CD4-positive, alpha-beta T cell treated with Interleukin-15 for 4 hours (primary cell): ENCODE results near the gene EFNA1.

ENCODE experiments used
- DNase-seq: peaks from one replicate; pipeline ENCODE4 v3.0.0-alpha.2; 2020; ENCODE audit warnings: low spot score

EFNA1 gene

DNA sequence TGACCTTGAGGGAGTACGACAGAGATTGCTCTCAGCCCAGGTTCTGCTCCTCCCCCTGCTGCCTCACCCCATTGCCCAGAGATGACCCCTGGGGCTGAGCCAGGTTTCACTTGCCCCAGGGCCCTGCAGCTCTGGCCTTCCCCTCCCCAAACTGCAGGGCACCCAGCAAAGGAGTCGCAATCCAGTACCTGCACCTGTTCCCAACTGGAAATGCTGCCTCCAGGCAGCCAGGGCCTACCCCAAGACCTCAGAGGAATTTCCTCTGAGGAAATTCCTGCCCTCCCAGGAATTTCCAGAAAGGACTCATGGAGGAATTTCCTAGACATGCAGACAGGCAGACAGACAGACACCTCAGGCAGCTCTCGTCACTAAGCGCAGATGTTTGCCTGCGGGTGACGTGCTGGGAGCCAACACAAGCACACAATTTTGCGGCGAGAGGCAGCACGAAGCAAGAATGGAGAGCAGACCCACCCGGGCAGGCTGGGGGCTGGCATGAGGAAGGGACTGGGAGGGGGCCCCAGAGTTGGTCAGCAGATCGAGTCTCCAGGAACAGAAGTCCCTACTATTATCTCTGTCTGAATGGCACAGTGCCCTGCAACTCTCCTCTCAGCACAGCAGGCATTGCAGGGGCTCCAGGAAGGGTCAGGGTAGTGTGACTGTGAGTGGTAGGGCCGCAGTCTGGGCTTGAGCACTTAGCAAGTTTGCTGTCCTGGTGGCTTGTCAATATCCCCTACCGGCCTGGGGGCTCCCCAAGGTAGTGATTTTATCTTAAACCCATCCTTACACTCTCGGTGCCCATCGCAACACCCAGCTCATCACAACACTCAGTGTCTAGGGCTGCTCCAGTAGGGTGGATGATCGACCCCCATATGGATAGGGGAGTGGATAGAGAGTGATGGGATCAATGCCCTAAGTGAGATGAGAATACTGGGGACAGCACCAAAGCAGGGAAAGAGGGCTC, 2.9 kb upstream of the EFNA1 start:
- DNase-seq, result no peak

DNA sequence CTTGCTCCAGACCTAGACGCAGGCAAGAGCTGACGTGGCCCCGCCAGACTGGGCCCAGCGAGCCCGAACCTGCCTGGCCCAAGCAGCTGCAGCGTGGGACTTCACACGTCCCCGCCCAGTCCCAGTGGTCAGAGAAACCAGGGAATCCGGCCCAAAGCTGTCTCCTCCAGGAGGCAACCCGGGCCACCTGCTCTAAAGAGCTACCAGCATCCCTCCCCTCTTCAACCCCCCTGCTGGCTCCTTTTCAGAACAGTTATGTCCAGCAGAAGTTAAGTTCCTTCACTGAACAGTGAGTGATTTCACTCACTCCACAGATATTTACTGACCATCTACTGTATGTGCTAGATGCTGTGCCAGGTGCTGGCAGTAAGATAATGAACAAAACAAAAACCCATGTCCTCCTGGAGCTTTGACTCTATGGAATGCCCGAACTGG, 2.1 kb upstream of the EFNA1 start:
- no peak for DNase-seq

DNA sequence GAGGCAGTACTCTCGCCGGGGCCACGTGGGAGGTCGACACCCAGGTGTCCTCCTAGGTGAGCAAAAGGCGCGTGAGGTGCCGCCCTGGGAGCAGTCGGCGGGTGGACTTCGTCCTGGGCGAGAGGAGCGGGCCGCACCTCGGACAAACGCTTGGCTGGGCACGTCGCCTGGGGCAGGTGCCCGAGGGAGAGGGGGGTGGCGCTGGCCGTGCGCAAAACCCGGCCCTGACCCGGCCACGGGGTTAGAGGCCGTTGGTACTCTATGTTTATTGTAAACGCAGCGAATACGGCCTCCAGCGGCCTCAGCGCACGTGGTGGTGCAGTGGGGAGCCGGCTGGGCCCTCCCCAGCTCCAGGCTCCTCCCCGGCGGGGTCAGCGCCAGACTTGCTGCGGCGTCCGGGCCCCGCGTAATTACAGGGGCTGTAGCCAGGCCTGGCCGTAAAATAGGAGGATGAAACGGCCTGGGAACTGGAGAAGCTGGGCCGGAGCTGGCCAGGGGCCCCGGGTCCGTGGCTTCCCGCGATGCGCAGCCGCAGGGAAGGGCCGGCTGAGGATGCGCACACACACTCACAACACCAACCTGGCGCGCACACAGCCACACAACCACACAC, 1.6 kb upstream of the EFNA1 start:
- DNase-seq, result no peak

DNA sequence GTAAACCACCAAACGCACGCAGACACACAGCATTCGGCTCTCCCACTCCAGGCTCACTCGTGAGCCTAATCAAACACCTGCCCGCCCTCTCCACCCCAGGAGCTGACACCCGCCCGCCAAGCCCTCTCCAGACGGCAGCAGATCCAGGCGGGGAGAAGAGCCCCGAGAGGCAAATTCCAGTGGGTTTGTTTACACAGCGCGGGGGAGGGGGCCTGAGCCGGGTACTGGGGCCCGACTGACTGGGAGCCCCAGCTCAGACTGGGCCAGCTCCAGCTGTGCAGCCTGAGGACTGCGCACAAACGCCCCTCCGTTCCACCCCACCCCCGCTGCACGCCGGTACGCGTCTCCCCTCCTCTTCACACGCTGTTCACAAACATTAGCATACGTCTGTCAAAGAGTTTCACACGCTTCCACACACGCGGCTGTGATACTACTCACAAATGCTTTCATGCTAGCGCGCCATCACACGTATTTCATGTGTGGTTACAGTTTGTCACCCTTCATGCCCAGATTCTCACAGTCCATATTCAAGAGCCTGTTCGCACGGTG, 1.0 kb upstream of the EFNA1 start:
- peak; percentile 30 for DNase-seq

DNA sequence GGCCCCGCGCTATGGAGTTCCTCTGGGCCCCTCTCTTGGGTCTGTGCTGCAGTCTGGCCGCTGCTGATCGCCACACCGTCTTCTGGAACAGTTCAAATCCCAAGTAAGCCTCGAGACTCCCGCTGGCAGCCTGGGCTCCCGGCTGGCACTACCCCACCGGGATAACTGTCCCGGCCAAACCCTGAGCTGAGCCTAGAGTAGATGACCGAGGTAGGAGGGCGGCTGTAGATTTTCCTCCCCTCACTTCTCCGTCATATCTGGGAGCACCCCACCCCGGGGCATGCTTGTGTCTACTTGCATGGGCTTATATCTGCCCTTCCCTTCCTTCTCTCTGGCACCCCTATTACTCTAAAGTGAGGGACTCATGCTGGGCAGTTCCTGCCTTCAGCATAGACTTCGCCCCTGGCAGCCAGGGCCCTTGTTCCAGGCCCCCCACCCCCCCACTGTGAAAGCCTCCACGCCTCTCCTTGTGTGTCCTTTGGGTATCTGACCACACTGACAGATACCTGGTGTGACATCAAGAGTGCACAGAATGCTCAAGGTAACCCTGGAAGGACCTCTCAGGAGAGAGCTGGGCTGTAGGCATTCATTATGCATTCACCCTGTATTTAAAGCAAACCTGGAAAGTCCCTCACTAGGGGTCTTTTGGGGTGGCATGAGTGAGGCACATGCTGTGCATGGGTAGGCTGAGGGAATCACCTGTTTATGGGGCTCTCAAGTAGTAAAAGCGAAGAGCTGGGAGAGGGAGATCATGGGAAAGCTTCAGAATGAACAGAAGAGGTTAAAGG, 485 bp downstream of the EFNA1 start:
- no peak for DNase-seq

DNA sequence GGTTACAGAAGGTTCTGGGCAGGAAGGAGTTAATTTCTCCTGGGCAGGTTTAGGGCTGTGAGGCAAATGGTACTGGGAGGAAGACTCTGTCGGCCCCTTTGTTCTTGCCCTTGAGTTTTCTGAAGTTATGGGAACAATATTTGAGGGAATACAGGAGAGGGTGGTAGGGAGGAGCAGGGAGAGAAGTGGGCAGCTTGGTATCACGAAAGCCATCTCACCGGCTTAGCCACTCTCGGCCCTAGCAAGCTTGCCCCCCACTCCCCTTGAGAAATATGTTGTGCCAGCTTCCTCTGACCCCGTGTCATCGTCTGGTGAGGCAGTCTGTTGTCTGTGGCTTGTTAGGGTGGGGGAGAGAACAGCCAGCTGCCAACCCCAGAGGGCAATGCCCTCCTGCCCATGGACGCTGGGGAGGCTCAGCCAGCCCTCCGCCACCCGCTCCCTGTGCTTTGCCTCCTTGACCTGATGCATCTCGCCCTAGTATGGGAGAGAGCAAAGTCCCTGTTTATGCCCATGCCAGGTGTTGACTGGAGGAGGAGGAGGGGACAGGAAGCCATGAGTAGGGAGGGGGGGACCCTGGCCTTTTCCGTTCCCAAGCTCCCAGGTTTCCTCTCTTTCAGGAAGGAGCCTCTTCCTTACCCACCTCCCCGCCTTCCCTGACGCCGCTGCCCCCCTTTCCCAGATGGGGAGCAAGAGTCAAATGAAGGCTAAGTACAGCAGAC, 1.2 kb downstream of the EFNA1 start:
- no peak for DNase-seq

DNA sequence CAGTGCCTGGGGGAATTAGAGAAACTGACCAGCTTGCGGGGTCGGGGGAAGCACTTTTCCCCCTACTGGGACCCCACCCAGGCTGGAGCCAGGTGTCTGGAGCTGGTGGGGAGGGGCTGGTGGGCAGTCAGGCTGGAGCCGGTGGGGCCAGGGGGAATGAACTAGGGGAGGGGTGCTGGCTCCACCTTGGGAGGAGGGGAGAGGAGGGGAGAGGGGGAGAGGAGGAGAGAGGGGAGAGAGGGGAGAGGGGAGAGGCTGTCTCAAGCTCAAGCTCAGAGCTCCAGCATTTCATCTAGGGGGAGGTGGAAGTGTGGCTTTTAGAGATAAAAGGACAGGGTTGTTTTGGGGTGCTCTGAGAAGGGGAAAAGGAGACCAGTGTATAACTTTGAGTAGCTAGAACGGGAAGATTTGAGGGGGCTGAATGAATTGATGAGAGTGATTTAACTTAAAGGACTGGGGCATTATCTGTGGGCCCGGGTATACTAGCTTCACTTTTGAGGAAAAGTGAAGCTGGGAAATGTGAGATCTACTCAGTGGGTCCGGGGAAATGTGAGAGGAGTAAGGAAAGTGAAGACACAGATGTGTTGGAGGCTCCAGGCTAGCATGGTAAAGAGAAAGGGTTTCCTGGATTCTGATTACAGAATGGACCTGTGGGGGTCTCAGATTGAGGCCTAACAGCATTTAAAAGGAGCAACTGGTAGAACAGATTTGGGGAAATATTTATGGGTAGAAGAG, 2.8 kb downstream of the EFNA1 start:
- DNase-seq, result no peak

DNA sequence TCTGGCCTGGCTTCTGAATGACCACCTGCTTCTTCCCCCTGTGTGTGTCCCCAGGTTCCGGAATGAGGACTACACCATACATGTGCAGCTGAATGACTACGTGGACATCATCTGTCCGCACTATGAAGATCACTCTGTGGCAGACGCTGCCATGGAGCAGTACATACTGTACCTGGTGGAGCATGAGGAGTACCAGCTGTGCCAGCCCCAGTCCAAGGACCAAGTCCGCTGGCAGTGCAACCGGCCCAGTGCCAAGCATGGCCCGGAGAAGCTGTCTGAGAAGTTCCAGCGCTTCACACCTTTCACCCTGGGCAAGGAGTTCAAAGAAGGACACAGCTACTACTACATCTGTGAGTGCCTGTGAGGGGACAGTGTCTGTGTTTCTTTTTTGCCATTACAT, 3.6 kb downstream of the EFNA1 start:
- no peak for DNase-seq

DNA sequence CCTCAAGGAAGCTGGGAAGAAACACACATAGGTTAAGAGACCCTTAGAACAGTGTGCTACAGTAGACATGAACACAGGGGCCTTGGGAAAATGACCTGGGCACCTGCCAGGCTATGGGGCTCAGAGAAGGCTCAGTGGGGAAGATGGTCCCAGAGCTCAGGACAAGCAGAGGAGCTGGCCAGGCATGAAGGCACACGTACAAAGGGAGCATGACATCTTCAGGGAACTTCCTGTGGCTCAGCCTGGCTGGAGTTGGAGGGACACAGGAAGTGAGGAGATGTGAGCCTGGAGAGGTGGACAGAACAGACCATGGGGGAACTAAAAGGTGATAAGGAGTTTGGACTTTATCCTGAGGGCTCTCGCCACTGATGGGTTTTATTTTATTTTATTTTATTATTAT, 4.2 kb downstream of the EFNA1 start:
- DNase-seq, result no peak

DNA sequence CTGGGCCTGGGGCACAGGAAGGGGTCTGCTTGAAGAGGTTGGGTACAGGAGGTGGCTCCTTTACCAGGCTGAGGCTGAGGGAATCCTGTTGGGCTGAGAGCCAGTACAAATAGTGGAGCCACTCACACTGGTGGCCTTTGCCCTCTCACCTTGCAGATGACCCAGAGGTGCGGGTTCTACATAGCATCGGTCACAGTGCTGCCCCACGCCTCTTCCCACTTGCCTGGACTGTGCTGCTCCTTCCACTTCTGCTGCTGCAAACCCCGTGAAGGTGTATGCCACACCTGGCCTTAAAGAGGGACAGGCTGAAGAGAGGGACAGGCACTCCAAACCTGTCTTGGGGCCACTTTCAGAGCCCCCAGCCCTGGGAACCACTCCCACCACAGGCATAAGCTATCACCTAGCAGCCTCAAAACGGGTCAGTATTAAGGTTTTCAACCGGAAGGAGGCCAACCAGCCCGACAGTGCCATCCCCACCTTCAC, 6.2 kb downstream of the EFNA1 start:
- no peak for DNase-seq

DNA sequence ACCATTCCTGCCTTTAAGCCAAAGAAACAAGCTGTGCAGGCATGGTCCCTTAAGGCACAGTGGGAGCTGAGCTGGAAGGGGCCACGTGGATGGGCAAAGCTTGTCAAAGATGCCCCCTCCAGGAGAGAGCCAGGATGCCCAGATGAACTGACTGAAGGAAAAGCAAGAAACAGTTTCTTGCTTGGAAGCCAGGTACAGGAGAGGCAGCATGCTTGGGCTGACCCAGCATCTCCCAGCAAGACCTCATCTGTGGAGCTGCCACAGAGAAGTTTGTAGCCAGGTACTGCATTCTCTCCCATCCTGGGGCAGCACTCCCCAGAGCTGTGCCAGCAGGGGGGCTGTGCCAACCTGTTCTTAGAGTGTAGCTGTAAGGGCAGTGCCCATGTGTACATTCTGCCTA, 6.6 kb downstream of the EFNA1 start:
- no peak for DNase-seq

DNA sequence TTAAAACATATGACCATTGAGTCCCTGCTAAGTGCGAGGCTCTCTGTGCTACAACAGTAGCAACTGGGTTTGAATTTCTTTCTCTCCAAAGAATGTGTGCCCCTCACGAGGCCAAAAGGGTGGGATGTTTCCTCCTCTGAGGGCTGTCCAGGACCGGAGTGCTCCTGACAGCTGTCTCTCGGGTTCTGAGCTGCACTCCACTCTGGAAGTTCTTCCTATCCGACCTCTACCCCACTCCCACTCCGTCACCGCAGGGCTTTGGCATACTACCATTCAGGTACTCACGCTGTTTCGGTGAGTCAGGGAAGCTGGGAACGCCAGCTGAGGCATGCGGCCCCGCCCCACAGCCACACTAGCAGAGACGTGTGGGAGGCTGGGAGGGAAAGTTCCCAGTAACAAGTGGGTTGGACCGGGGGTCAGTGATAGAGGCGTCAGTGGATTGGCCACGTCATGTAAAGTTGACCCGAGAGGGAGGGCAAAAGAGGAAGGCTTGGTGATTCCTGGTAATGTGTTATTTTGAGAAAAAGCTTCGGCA, 7.3 kb downstream of the EFNA1 start:
- DNase-seq, result peak; percentile 50

DNA sequence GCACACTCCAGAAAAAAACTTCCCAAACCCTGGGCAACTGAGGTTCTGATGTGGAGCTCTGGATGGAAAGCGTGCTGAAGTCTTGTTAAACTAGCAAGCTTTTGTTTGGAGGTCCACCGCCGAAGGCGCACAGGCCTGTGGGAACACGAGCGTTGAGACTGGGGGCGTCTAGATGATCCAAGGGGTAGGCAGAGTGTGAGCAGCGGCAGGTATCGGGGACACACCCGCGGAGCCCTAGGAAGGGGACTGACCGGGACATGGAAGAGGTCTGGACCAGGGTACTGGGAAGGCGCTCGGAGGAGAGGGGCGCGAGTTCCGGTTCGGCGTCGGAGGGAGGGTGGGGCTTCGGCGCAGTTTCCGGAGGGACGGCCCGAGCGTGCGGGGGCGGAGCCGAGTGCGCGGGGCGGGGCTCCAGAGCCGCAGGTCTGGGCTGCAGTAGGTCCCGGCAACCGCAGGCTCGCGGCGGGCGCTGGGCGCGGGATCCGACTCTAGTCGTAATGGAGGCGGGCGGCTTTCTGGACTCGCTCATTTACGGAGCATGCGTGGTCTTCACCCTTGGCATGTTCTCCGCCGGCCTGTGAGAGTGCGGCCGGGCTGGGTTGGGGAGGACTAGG, 7.8 kb downstream of the EFNA1 start, which contains the start of gene SLC50A1:
Gene SLC50A1 (plus strand): TSS at position 438 of the 614 bp plus-strand sequence. CDS start 60 bp downstream, at position 498.
- DNase-seq, result peak; percentile 88

DNA sequence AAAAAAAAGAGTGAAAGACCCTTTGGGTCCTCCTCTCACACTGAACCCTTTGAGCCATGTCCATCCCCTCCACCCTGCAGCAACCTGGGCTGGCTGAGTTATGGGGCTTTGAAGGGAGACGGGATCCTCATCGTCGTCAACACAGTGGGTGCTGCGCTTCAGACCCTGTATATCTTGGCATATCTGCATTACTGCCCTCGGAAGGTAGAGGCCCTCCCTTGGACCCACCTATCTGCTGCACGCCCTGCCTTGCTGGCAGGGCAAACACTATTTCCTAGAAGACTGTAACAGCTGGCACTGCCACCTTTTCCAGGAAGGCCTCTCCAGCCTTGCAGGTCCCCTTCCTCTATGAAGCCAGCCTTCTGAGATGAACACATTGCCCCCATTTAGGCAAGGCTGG, 9.1 kb downstream of the EFNA1 start:
- peak; percentile 61 for DNase-seq

DNA sequence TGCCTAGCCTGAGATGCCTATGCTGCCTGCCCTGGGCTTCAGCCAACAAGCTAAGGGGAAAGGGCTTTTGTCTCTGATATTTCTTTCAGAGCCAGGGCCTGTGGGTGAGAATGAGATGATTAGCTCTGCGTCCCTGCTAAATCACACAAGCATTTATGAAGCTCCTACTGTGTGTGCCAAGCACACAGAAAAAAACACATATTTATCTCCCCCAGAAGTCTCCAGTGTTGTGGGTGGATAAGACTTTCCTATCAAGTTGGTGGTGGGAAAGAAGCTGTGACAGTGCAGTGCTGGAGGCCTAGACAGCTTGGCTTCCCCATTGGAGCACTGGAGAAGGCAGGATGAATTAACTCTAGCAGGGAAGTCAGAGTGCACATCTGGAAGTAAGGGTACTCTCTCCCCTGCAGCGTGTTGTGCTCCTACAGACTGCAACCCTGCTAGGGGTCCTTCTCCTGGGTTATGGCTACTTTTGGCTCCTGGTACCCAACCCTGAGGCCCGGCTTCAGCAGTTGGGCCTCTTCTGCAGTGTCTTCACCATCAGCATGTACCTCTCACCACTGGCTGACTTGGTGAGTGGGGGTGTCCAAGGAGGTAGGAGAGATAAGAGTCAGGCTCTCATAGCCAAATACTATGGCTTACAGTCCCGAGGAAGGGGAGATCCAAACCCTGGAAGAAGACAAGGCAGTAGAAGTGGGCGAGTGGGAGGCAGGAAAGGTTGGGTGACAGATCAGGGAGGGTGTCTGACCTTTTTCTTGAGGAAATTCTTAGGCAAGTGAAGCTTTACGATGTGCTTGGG, 9.7 kb downstream of the EFNA1 start:
- DNase-seq, result no peak

DNA sequence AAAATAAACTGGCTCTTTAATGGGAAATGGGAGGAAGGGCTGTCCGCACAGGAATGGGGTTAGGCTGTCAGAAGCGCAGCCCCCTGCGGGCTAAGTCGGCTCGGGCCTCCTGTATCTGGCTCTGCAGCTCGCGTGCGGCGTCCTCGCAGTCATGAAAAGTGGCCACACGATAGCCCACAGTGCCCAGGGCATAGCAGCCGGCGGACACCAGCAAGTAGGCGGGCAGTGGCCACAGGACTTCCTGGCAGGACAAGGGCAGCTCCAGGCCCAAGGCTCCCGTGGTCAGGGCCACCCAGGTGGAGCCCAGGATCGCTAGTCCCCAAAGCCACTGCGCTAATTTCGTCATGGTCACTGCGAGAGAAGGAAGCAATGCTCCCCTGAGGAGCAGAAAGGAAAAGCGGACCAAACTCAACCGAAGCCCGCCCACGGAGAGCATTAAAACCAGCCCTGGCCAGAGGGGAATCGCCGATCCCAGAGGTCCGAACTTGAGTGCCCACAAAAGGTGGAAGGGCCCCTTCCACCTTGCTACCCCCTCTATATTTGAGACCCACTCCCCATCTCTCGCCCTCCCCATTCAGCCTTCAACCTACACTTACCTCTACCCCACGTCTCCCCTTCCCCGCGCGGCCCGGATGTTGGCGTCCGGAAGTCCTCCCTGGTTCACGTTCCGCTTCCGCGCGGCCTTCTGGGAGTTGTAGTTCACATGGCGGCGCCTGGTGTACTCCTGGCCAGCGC, 12.4 kb downstream of the EFNA1 start, which contains the start of gene DPM3:
Gene DPM3 (minus strand): TSS at position 637 of the 735 bp plus-strand sequence. CDS start 291 bp downstream, at position 346.
- peak; percentile 86 for DNase-seq

DNA sequence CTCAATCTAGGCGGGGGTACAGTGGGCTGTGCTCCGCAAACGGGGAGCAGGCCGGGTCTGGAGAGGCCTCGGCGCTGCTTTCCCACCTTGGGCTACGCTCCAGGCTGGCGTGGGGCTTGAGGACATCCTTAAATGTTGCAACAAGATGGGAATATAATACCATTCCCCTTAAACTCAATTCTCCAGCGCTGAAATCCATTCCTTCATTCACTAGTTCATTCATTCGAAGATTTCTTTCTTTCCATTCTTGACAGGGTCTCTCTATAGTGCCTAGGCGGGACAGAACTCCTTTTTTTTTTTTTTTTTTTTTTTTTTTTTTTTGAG, 12.9 kb downstream of the EFNA1 start:
- no peak for DNase-seq

DNA sequence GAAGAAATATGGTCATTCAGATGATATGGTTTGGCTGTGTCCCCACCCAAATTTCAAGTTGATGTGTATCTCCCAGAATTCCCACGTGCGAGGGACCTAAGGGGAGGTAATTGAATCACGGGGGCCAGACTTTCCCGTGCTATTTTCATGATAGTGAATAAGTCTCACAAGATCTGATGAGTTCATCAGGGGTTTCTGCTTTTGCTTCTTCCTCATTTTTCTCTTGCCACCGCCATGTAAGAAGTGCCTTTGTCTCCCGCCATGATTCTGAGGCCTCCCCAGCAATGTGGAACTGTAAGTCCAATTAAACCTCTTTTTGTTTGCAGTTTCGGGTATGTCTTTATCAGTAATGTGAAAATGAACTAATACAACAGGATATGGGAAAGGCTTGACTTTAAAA, 14.1 kb downstream of the EFNA1 start:
- no peak for DNase-seq
